HEK293 (cell line): Measurements from ENCODE around the gene TRIM6.
"Not testable (repeated sequence)": the region's sequence is repeated elsewhere in the genome, so short reads cannot be mapped to it uniquely, and the experiment has no call there.

ENCODE experiments used
- CTCF ChIA-PET: fragments of 350-600 bp; formaldehyde crosslinking; extraction: SDS; loops from one replicate; lab custom pipeline; 2021; ENCODE audit warnings: antibody characterized with exemption; lab: Yijun Ruan, JAX
- POLR2A ChIA-PET: fragments of 300-600 bp; formaldehyde crosslinking; extraction: SDS; loops from one replicate; lab custom pipeline; 2020; ENCODE audit warnings: antibody characterized with exemption, inconsistent platforms; lab: Yijun Ruan, JAX
- H3K27ac ChIP-seq: fragments of 200-500 bp; sonication (Bioruptor generic); 2 replicates; pipeline ENCODE4 v1.5.1; 2014; ENCODE audit warnings: low read depth, low read length, control low read depth, inconsistent platforms; ENCODE audit errors: extremely low read depth
- H3K36me3 ChIP-seq, 2 experiments: fragments of 200-500 bp in 1 of 2; sonication (Bioruptor generic) in 1 of 2; 1 replicate in 1 of 2; 2 replicates in 1 of 2; pipeline ENCODE4 v1.5.1; 2014 to 2017; ENCODE audit warnings: inconsistent platforms in 2 of 2, low read length in 2 of 2; ENCODE audit not compliant: control insufficient read depth in 2 of 2, insufficient read depth in 1 of 2
- H3K4me1 ChIP-seq: fragments of 200-500 bp; sonication (Bioruptor generic); 2 replicates; pipeline ENCODE4 v1.5.1; 2014; ENCODE audit warnings: mild to moderate bottlenecking, low read length, inconsistent platforms; ENCODE audit not compliant: control insufficient read depth, insufficient read depth
- H3K4me3 ChIP-seq: 2 replicates; pipeline ENCODE4 v1.5.1; 2011; ENCODE audit warnings: low read depth, mild to moderate bottlenecking, control low read depth, low read length, moderate library complexity
- H3K9me3 ChIP-seq: fragments of 200-500 bp; sonication (Bioruptor generic); 2 replicates; pipeline ENCODE4 v1.5.1; 2014; ENCODE audit warnings: low read depth, low read length, inconsistent platforms; ENCODE audit not compliant: control insufficient read depth, insufficient read depth
- ZBTB8A ChIP-seq: fragments of 450-650 bp; formaldehyde crosslinking; IDR thresholded peaks from 2 replicates; pipeline ENCODE4 v1.5.1; 2016; ENCODE audit warnings: missing biosample characterization, missing genetic modification characterization
- ZNF10 ChIP-seq: fragments of 450-650 bp; formaldehyde crosslinking; IDR thresholded peaks from 2 replicates; pipeline ENCODE4 v1.5.1; 2017; ENCODE audit warnings: missing biosample characterization, missing genetic modification characterization
- ZNF138 ChIP-seq: fragments of 450-650 bp; formaldehyde crosslinking; IDR thresholded peaks from 2 replicates; pipeline ENCODE4 v1.5.1; 2016; ENCODE audit warnings: missing biosample characterization, missing genetic modification characterization, borderline replicate concordance
- ZNF2 ChIP-seq: fragments of 450-650 bp; formaldehyde crosslinking; IDR thresholded peaks from 2 replicates; pipeline ENCODE4 v1.5.1; 2016; ENCODE audit warnings: missing biosample characterization, missing genetic modification characterization
- ZNF248 ChIP-seq: fragments of 450-650 bp; formaldehyde crosslinking; IDR thresholded peaks from 2 replicates; pipeline ENCODE4 v1.5.1; 2017; ENCODE audit warnings: missing biosample characterization, missing genetic modification characterization
- ZNF341 ChIP-seq: fragments of 450-650 bp; formaldehyde crosslinking; IDR thresholded peaks from 2 replicates; pipeline ENCODE4; 2016; ENCODE audit warnings: low read depth, missing biosample characterization, missing genetic modification characterization
- ZNF433 ChIP-seq: fragments of 450-650 bp; formaldehyde crosslinking; IDR thresholded peaks from 2 replicates; pipeline ENCODE4 v1.5.1; 2016; ENCODE audit warnings: missing biosample characterization, missing genetic modification characterization, low read depth
- ZNF473 ChIP-seq: fragments of 450-650 bp; formaldehyde crosslinking; IDR thresholded peaks from 2 replicates; pipeline ENCODE4 v1.5.1; 2017; ENCODE audit warnings: missing biosample characterization, missing genetic modification characterization
- ZNF501 ChIP-seq: fragments of 450-650 bp; formaldehyde crosslinking; IDR thresholded peaks from 2 replicates; pipeline ENCODE4 v1.5.1; 2016; ENCODE audit warnings: missing biosample characterization, missing genetic modification characterization
- ZNF610 ChIP-seq: fragments of 450-650 bp; formaldehyde crosslinking; IDR thresholded peaks from 2 replicates; pipeline ENCODE4 v1.5.1; 2016; ENCODE audit warnings: missing biosample characterization, missing genetic modification characterization, borderline replicate concordance
- ZNF624 ChIP-seq: fragments of 450-650 bp; formaldehyde crosslinking; IDR thresholded peaks from 2 replicates; pipeline ENCODE4 v1.5.1; 2017; ENCODE audit warnings: missing biosample characterization, missing genetic modification characterization
- ZNF76 ChIP-seq: fragments of 450-650 bp; formaldehyde crosslinking; IDR thresholded peaks from 2 replicates; pipeline ENCODE4; 2016; ENCODE audit warnings: low read depth, missing biosample characterization, missing genetic modification characterization, borderline replicate concordance
- ZXDB ChIP-seq: fragments of 450-650 bp; formaldehyde crosslinking; IDR thresholded peaks from 2 replicates; pipeline ENCODE4 v1.5.1; 2016; ENCODE audit warnings: missing biosample characterization, missing genetic modification characterization
- TF ChIP-seq, protein P1 (sequence below): fragments of 450-650 bp; formaldehyde crosslinking; conservative IDR thresholded peaks from 2 replicates; pipeline ENCODE4 v1.5.1; 2016; ENCODE audit warnings: low read depth, missing biosample characterization, missing genetic modification characterization
- TF ChIP-seq, protein P2 (sequence below): fragments of 450-650 bp; formaldehyde crosslinking; IDR thresholded peaks from 2 replicates; pipeline ENCODE4 v1.5.1; 2016; ENCODE audit warnings: missing biosample characterization, missing genetic modification characterization, borderline replicate concordance
- TF ChIP-seq, protein P3 (sequence below): fragments of 450-650 bp; formaldehyde crosslinking; IDR thresholded peaks from 2 replicates; pipeline ENCODE4 v1.5.1; 2016; ENCODE audit warnings: missing biosample characterization, missing genetic modification characterization, low read depth
- TF ChIP-seq, protein P4 (sequence below): fragments of 450-650 bp; formaldehyde crosslinking; IDR thresholded peaks from 2 replicates; pipeline ENCODE4 v1.5.1; 2016; ENCODE audit warnings: missing biosample characterization, missing genetic modification characterization
- TF ChIP-seq, protein P5 (sequence below): fragments of 450-650 bp; formaldehyde crosslinking; IDR thresholded peaks from 2 replicates; pipeline ENCODE4 v1.5.1; 2017; ENCODE audit warnings: missing biosample characterization, missing genetic modification characterization

TRIM6 gene

DNA sequence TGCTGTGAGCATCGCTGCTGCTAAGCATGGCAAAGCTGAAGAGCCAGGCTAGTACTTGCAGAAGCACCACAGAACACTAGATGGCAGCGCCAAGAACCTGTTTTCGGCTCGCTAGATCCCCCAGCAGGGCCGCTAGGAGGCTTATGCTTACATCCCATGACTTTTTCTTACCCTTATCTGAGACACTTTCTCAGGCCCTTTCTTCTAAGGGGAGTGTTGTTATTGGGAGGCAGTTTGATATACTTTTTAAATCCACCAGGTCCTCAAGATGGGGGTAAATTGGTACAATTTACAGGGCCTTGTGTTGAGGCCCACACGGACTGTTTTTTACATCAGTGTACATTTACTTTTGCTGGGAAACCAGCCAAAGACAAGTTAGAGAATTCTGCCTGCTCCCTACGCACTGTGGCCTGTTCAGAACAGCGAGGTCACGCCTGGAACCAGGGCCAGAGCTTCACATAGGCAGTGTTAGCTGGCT is 4.0 kb downstream of the TRIM6 start (continued):
- TF ChIP-seq, protein P1, sequence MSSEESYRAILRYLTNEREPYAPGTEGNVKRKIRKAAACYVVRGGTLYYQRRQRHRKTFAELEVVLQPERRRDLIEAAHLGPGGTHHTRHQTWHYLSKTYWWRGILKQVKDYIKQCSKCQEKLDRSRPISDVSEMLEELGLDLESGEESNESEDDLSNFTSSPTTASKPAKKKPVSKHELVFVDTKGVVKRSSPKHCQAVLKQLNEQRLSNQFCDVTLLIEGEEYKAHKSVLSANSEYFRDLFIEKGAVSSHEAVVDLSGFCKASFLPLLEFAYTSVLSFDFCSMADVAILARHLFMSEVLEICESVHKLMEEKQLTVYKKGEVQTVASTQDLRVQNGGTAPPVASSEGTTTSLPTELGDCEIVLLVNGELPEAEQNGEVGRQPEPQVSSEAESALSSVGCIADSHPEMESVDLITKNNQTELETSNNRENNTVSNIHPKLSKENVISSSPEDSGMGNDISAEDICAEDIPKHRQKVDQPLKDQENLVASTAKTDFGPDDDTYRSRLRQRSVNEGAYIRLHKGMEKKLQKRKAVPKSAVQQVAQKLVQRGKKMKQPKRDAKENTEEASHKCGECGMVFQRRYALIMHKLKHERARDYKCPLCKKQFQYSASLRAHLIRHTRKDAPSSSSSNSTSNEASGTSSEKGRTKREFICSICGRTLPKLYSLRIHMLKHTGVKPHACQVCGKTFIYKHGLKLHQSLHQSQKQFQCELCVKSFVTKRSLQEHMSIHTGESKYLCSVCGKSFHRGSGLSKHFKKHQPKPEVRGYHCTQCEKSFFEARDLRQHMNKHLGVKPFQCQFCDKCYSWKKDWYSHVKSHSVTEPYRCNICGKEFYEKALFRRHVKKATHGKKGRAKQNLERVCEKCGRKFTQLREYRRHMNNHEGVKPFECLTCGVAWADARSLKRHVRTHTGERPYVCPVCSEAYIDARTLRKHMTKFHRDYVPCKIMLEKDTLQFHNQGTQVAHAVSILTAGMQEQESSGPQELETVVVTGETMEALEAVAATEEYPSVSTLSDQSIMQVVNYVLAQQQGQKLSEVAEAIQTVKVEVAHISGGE (tag by site-specific recombination): no peak

DNA sequence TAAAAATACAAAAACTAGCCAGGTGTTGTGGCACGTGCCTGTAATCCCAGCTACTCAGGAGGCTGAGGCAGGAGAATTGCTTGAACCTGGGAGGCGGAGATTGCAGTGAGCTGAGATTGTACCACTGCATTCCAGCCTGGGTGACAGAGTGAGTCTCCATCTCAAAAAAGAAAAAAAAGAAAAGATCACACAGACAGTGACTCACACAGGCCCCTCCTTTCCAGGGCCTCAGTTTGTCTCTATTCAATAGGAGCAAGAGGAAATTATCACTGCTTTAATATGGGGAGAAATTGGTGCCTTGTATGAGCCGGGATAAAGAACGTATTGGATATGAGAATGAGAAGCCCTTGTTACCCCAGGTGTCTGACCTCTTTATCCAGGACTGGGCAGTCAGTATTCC is 6.4 kb downstream of the TRIM6 start:
- H3K27ac ChIP-seq, POLR2A ChIA-PET, H3K4me1 ChIP-seq, H3K9me3 ChIP-seq, H3K4me3 ChIP-seq: not testable (repeated sequence)
- peaks cover 0 to 27% of the 10 kb centered on the region in 2 experiments; a peak in 1 of 3 replicates for H3K36me3 ChIP-seq
- CTCF ChIA-PET: interaction anchor here (0.5 kb wide), 1 partner anchor 627 kb away, joined by 3 read pairs; no protein-coding TSS in a partner anchor

DNA sequence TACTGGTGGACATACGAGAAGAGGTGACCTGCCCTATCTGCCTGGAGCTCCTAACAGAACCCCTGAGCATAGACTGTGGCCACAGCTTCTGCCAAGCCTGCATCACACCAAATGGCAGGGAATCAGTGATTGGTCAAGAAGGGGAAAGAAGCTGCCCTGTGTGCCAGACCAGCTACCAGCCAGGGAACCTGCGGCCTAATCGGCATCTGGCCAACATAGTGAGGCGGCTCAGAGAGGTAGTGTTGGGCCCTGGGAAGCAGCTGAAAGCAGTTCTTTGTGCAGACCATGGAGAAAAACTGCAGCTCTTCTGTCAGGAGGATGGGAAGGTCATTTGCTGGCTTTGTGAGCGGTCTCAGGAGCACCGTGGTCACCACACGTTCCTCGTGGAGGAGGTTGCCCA is 6.9 kb downstream of the TRIM6 start:
- ChIA-PET POLR2A (no interaction called here), CTCF (interaction anchor here (0.5 kb wide), 1 partner anchor 627 kb away, joined by 3 read pairs; no protein-coding TSS in a partner anchor)
- Histone ChIP-seq H3K27ac (no peak overlapping the region), H3K4me1 (no peaks in the 10 kb centered on the region), H3K9me3 (no peaks in the 10 kb centered on the region), H3K4me3 (no peak overlapping the region), H3K36me3 (peaks cover 0 to 33% of the 10 kb centered on the region in 2 experiments; a peak in 1 of 3 replicates)
- TF ChIP-seq ZNF624: no peak
- no peak for TF ChIP-seq ZNF138 (tag by site-specific recombination)
- TF ChIP-seq ZNF610 (tag by site-specific recombination): no peak
- TF ChIP-seq ZNF433 (tag by site-specific recombination): no peak
- TF ChIP-seq, protein P2, sequence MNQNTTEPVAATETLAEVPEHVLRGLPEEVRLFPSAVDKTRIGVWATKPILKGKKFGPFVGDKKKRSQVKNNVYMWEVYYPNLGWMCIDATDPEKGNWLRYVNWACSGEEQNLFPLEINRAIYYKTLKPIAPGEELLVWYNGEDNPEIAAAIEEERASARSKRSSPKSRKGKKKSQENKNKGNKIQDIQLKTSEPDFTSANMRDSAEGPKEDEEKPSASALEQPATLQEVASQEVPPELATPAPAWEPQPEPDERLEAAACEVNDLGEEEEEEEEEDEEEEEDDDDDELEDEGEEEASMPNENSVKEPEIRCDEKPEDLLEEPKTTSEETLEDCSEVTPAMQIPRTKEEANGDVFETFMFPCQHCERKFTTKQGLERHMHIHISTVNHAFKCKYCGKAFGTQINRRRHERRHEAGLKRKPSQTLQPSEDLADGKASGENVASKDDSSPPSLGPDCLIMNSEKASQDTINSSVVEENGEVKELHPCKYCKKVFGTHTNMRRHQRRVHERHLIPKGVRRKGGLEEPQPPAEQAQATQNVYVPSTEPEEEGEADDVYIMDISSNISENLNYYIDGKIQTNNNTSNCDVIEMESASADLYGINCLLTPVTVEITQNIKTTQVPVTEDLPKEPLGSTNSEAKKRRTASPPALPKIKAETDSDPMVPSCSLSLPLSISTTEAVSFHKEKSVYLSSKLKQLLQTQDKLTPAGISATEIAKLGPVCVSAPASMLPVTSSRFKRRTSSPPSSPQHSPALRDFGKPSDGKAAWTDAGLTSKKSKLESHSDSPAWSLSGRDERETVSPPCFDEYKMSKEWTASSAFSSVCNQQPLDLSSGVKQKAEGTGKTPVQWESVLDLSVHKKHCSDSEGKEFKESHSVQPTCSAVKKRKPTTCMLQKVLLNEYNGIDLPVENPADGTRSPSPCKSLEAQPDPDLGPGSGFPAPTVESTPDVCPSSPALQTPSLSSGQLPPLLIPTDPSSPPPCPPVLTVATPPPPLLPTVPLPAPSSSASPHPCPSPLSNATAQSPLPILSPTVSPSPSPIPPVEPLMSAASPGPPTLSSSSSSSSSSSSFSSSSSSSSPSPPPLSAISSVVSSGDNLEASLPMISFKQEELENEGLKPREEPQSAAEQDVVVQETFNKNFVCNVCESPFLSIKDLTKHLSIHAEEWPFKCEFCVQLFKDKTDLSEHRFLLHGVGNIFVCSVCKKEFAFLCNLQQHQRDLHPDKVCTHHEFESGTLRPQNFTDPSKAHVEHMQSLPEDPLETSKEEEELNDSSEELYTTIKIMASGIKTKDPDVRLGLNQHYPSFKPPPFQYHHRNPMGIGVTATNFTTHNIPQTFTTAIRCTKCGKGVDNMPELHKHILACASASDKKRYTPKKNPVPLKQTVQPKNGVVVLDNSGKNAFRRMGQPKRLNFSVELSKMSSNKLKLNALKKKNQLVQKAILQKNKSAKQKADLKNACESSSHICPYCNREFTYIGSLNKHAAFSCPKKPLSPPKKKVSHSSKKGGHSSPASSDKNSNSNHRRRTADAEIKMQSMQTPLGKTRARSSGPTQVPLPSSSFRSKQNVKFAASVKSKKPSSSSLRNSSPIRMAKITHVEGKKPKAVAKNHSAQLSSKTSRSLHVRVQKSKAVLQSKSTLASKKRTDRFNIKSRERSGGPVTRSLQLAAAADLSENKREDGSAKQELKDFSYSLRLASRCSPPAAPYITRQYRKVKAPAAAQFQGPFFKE (tag by site-specific recombination): no peak
- TF ChIP-seq ZBTB8A: no peak
- no peak for TF ChIP-seq ZNF248
- no peak for TF ChIP-seq ZNF76
- TF ChIP-seq ZNF2: no peak
- TF ChIP-seq, protein P3, sequence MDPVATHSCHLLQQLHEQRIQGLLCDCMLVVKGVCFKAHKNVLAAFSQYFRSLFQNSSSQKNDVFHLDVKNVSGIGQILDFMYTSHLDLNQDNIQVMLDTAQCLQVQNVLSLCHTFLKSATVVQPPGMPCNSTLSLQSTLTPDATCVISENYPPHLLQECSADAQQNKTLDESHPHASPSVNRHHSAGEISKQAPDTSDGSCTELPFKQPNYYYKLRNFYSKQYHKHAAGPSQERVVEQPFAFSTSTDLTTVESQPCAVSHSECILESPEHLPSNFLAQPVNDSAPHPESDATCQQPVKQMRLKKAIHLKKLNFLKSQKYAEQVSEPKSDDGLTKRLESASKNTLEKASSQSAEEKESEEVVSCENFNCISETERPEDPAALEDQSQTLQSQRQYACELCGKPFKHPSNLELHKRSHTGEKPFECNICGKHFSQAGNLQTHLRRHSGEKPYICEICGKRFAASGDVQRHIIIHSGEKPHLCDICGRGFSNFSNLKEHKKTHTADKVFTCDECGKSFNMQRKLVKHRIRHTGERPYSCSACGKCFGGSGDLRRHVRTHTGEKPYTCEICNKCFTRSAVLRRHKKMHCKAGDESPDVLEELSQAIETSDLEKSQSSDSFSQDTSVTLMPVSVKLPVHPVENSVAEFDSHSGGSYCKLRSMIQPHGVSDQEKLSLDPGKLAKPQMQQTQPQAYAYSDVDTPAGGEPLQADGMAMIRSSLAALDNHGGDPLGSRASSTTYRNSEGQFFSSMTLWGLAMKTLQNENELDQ (tag by site-specific recombination): no peak
- TF ChIP-seq ZNF473: no peak
- TF ChIP-seq, protein P4, sequence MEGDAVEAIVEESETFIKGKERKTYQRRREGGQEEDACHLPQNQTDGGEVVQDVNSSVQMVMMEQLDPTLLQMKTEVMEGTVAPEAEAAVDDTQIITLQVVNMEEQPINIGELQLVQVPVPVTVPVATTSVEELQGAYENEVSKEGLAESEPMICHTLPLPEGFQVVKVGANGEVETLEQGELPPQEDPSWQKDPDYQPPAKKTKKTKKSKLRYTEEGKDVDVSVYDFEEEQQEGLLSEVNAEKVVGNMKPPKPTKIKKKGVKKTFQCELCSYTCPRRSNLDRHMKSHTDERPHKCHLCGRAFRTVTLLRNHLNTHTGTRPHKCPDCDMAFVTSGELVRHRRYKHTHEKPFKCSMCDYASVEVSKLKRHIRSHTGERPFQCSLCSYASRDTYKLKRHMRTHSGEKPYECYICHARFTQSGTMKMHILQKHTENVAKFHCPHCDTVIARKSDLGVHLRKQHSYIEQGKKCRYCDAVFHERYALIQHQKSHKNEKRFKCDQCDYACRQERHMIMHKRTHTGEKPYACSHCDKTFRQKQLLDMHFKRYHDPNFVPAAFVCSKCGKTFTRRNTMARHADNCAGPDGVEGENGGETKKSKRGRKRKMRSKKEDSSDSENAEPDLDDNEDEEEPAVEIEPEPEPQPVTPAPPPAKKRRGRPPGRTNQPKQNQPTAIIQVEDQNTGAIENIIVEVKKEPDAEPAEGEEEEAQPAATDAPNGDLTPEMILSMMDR (tag by site-specific recombination): no peak
- no peak for TF ChIP-seq ZNF501
- TF ChIP-seq ZNF10 (tag by site-specific recombination): no peak
- no peak for TF ChIP-seq ZXDB (tag by site-specific recombination)
- no peak for TF ChIP-seq ZNF341 (tag by site-specific recombination)
- TF ChIP-seq, protein P5, sequence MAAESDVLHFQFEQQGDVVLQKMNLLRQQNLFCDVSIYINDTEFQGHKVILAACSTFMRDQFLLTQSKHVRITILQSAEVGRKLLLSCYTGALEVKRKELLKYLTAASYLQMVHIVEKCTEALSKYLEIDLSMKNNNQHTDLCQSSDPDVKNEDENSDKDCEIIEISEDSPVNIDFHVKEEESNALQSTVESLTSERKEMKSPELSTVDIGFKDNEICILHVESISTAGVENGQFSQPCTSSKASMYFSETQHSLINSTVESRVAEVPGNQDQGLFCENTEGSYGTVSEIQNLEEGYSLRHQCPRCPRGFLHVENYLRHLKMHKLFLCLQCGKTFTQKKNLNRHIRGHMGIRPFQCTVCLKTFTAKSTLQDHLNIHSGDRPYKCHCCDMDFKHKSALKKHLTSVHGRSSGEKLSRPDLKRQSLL: no peak
